ENCODE measurements around the gene PHB1.
"Not testable (repeated sequence)": the region's sequence is repeated elsewhere in the genome, so short reads cannot be mapped to it uniquely, and the experiment has no call there.

The PHB1 gene

DNA sequence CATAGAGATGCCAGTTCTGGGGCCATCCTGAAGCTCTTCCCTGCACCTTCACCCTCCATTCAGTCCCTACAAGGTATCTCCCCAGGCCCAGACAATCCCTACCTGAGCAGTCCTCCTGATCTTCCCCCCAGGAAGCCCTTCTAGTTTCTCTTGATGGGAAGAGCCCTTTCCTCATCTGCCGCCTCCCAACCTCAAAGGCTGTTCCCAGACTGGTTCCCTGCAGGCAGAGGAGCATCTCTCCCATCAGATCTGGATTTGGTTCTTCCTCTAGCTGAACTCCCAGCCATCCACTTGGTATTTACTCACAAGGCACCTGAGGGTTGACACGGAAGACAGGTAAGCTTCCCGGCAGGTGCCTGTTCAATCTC, 24.6 kb upstream of the PHB1 start:
- no peak for DNase-seq

DNA sequence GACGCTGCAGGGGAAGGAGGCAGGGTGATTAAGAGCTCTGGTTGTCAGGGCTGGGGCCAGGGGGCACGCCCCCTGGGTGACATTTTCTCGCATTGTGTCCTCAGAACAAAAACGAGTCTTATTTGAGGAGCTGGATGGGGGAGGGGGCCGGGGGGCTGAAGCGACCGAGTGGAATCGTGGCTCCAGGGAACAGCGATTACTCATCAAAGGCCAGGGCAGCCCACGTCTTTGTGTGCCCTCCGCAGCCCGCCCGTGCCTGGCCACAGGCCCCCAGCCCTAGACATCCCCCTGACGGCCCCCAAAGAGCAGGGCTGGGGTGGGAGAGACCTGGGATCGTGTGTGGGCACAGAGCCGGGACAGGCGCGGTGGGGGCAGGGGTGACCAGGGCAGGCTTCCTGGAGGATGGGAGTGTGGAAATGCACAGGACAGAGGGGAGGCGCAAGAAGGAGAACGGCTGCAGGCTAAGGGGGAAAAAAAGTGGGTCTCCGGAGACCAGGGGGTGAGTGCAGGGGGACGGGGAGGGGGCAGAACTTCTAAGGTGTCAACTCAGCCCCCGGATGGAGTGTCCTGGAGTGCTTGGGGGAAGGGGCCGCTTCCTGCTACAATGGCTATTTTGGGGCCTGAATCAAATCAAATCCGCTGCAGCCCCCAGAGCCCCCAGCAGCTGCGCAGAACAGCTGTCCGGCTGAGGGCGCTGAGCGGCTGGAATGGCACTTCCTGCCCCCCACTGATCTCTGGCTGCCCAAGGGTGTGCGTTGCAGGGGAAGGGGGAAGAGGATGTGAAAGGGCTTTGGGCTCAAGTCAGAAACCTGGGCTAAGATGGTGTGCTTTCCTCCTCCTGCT, 24.0 kb upstream of the PHB1 start:
- DNase-seq: peak; percentile 41

DNA sequence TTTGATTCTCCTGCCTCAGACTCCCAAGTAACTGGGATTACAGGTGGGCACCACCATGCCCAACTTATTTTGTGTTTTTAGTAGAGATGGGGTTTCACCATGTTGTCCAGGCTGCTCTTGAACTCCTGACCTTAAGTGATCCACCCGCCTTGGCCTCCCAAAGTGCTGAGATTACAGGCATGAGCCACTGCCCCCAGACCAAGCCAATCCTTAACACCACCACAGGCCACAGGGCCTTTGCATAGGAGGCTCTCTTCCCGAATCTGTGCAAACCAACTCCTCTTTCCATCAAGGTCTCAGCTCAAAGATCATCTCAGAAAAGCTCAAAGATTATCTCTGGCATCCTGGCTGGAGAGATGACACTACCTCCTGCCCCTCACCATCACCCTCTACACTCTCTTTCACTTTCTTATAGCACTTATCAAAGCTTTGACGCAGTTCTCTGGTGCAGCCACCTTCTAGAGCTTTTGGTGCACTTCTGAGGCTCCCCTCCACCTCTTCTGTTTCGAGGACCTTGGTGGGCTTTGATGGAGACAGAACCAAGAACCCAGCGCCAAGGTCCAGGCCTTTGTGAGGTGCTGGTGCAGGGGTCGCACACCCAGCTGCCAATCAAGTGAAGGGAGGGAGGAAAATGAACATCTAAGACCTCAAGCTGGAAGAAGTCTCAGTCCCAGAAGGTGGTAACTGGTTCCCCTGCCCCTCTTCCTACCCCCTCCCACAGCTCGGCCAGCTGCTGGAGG, 23.2 kb upstream of the PHB1 start:
- no peak for DNase-seq

DNA sequence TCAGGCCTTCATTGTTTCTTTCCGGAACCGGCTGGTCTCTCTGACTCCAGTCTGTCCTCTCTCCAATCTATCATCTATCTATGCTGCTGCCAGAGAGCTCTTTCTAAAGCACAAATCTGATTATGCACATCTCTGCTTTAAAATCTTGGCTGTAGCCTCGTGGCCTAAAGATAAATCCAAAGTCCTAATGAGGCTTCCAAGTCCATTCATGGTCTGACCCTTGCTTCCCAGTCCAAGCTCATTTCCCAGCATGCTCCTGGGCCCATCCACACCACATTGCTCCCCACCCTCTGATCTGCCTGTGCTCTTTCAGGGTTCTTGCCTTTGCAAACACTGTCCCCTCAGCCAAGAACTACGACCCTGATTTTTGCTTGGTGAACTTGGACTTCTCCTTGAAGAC, 21.5 kb upstream of the PHB1 start:
- no peak for DNase-seq

GRCh38 chr17:49435671-49436029, 21.0 kb upstream of the PHB1 start:
- DNase-seq: no peak

DNA sequence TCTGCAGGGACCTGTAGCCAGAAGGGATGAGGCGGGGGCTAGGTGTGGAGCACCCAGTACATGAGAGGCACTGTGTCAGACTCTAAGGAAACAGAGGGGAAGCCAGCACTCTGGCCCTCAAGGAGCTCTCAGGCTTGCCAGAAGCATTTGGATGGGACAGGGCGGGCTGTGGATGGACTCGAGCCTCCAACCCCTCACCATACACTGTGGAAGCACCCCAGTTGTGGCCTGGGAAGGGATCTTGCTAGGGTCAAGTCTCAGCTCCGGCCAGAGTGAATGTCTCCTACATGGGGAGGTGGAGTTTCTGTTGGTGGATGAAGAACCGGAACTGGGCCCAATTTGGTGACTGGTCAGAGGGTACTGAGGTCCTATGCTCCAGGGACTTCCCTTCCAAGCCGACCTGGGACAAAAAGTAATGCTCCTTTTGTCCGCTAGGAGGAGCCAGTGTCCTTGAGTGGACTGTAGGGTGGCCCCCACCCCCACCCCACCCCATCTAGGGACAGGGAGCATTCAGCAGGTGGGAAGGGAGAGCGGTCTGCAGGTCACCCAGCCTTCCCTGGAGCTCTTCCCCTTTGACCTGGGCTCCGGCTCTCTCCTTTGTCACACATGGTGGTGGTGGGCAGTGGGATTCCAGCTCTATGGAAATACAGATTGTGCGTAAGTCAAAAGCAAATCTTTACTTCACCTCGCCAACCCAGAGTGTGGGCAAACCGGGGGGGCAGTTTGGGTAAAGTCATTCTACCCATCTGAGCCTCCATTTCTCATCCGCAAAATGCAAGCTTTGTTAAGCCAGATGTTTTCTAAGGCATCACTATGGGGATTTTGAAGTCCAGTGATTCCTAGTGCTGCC, 20.4 kb upstream of the PHB1 start:
- peak; percentile 42 for DNase-seq

- DNase-seq: no peak
Observed at GRCh38 chr17:49433000-49433694, 18.5 kb upstream of the PHB1 start.

DNA sequence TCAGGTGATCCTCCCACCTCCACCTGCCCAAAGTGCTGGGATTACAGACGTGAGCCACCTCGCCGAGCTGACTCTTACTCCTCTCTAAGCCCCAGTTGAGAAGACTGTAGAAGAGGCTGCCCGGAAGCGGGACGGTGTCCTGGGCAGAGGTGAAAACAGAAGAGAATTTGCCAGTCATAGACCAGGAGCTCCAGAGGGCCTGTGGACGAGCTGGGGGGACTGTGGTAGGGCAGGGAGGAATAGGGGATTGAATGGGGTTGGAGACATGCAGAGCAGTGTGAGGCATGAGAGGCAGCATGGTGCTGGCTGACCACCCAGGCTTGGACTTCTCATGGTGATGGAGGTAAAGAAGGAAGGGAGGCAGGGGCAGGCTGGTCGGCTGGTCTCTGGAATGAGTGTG, 17.1 kb upstream of the PHB1 start:
- DNase-seq: no peak

GRCh38 chr17:49425004-49425286, 10.3 kb upstream of the PHB1 start:
- no peak for DNase-seq

- DNase-seq: not testable (repeated sequence)
Observed at GRCh38 chr17:49424276-49425003, 9.8 kb upstream of the PHB1 start.

DNA sequence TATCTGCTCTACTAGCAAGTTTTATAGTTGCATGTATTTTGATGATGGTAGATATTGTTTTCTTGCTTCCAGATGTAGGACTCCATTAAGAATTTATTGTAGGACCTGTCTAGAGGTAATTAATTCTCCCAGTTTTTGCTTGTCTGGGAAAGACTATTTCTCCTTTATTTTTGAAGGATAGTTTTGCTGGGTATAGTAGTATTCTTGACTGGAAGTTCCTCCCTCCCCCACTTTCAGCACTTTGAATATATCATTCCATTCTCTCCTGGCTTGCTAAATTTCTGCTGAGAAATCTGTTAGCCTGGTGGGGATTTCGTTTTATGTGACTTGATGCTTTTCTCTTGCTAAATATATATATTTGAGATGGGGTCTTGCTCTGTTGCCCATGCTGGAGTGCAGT, 8.0 kb upstream of the PHB1 start:
- no peak for DNase-seq

GRCh38 chr17:49419761-49420160, 5.1 kb upstream of the PHB1 start:
- DNase-seq: not testable (repeated sequence)

DNA sequence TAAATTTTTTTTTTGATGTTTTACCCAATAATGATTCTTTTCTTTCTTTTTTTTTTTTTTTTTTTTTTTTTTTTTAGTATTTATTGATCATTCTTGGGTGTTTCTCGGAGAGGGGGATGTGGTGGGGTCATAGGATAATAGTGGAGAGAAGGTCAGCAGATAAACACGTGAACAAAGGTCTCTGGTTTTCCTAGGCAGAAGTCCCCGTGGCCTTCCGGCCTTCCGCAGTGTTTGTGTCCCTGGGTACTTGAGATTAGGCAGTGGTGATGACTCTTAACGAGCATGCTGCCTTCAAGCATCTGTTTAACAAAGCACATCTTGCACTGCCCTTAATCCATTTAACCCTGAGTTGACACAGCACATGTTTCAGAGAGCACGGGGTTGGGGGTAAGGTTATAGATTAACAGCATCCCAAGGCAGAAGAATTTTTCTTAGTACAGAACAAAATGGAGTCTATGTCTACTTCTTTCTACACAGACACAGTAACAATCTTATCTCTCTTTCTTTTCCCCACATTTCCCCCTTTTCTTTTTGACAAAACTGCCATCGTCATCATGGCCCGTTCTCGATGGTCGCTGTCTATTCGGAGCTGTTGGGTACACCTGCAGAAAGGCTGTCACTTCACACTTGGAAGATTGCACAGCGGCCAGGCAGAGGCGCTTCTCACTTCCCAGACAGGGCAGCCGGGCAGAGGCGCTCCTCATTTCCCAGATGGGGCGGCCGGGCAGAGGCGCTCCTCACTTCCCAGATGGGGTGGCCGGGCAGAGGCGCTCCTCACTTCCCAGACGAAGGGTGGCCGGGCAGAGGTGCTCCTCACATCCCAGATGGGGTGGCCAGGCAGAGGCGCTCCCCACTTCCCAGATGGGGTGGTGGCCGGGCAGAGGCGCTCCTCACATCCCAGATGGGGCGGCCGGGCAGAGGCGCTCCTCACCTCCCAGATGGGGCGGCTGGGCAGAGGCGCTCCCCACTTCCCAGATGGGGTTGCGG, 4.4 kb upstream of the PHB1 start:
- not testable (repeated sequence) for DNase-seq

- DNase-seq: no peak
Observed at GRCh38 chr17:49414271-49414621, 436 bp downstream of the PHB1 start.

DNA sequence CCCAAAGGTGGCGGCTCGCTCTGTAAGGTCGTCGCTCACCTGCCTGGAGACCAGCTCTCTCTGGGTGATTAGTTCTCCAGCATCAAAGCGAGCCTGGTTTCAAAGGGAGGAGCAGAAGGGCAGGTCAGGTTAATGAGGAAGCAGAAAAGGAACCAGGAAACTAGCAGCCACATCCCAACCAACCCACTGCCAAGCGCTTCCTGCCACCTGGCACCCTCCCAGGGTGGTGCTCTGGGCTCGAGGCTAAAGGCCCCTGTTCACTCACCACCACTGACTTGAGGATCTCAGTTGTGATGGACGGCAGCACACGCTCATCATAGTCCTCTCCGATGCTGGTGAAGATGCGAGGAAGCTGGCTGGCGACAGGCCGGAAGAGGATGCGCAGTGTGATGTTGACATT, 5.6 kb downstream of the PHB1 start:
- no peak for DNase-seq

GRCh38 chr17:49407981-49408501, 6.6 kb downstream of the PHB1 start:
- DNase-seq: peak; percentile 53

DNA sequence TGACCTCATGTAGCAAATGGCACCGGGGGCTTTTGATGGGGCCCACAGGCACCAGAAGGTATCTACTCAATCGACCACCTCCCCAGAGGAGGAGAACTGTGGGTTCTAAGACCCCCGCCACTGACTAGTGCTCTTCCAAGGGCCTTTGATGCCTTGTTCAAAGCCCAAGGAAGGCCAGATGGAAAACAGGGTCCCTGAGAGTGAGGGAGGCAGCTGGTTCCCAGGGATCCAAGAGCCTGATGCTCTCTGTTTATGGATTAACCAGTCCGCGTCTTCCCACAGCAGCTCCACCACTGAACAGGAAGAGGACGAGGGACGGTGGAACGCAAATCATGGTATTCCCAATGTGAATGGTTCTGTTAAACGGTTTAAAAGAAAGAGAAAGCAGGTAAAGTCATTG, 7.6 kb downstream of the PHB1 start:
- no peak for DNase-seq

GRCh38 chr17:49406421-49407061, 8.1 kb downstream of the PHB1 start:
- no peak for DNase-seq

DNA sequence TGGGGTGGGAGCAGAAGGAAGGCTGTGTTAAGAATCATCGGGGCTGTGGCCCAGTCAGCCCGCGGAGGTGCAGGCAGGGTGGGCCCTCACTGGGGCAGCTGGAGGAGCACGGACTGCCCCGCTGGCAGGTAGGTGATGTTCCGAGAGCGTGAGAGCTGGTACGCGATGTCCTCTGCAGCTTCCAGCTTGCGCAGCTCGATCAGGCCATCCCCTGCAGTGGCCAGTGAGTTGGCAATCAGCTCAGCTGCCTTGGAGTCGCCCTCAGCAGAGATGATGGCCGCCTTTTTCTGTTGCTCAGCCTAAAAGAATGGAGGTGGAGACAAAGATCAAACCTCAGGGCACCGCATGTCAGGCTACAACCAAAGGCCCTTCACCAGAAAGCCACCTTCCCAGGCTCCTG, 9.8 kb downstream of the PHB1 start:
- DNase-seq: no peak

DNA sequence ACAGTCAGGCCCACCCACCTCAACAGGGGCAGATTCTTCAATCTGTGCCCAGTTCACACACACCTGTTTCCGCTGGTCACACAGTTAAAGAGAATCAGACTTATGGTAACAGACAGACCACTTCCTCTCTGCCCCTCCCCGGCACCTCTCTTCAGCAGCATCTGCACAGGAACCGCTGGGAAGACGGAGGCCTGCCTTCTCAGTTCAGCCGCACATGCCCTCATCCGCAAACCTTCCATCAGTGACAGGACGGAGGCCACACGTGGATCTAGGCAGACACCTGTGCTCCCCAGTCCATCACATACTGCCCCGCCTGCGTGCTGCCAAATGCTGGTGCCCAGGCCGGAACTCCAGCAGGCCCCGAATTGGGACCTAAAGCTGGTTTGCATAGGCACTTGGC, 10.3 kb downstream of the PHB1 start:
- no peak for DNase-seq
